GM23338 (cell line): ENCODE data around the gene RINL. TPM values are rescaled to one million over a fixed set of nuclear protein-coding genes. Genes with fewer than 3 reads are reported as not detected.

ENCODE experiments used
- ATAC-seq: fragments of 200-7000 bp; cut with Tn5 transposase; 3 replicates; pipeline ENCODE4 v1.9.1; 2020
- DNase-seq: peaks from one replicate; pipeline ENCODE4 v3.0.0-alpha.2; 2015; ENCODE audit warnings: low spot score
- H2AFZ ChIP-seq: fragments of 200-600 bp; sonication (generic); 2 replicates; pipeline ENCODE4 v1.8.0; 2016; ENCODE audit warnings: antibody characterized with exemption, mild to moderate bottlenecking, moderate library complexity
- H3F3A ChIP-seq: fragments of 200-600 bp; sonication (generic); replicated peaks from 2 replicates; pipeline ENCODE4 v1.8.0; 2017; ENCODE audit warnings: antibody characterized with exemption, mixed run types, low read depth
- H3K27ac ChIP-seq: fragments of 200-600 bp; sonication (generic); 2 replicates; pipeline ENCODE4 v1.6.1; 2016; ENCODE audit warnings: low read depth
- H3K27me3 ChIP-seq: fragments of 200-600 bp; sonication (generic); 2 replicates; pipeline ENCODE4 v1.8.0; 2016; ENCODE audit warnings: mild to moderate bottlenecking, mixed run types, moderate library complexity; ENCODE audit not compliant: insufficient read depth
- H3K36me3 ChIP-seq: fragments of 200-600 bp; sonication (generic); 2 replicates; pipeline ENCODE4 v1.8.0; 2016; ENCODE audit warnings: mild to moderate bottlenecking; ENCODE audit not compliant: insufficient read depth
- H3K4me1 ChIP-seq: fragments of 200-600 bp; sonication (generic); 2 replicates; pipeline ENCODE4 v1.8.0; 2016; ENCODE audit warnings: mild to moderate bottlenecking, moderate library complexity; ENCODE audit not compliant: insufficient read depth
- H3K4me2 ChIP-seq: fragments of 200-600 bp; sonication (generic); 2 replicates; pipeline ENCODE4 v1.7.1; 2017; ENCODE audit warnings: mixed run types
- H3K4me3 ChIP-seq: fragments of 200-600 bp; sonication (generic); 2 replicates; pipeline ENCODE4 v1.6.1; 2016; ENCODE audit warnings: mixed run types
- H3K79me2 ChIP-seq: fragments of 200-600 bp; sonication (generic); replicated peaks from 2 replicates; pipeline ENCODE4 v1.8.0; 2017; ENCODE audit warnings: mild to moderate bottlenecking; ENCODE audit not compliant: insufficient read depth
- H3K9me2 ChIP-seq: fragments of 200-600 bp; sonication (generic); 2 replicates; pipeline ENCODE4 v1.8.0; 2017; ENCODE audit not compliant: insufficient read depth
- H4K20me1 ChIP-seq: fragments of 200-600 bp; sonication (generic); replicated peaks from 2 replicates; pipeline ENCODE4 v1.8.0; 2017; ENCODE audit warnings: mild to moderate bottlenecking; ENCODE audit not compliant: insufficient read depth
- H3K27ac Mint-ChIP-seq: 2 replicates; pipeline ENCODE4 v1.8.0; 2020; ENCODE audit warnings: inconsistent platforms, mild to moderate bottlenecking, moderate library complexity, mixed read lengths
- H3K27me3 Mint-ChIP-seq: 3 replicates; pipeline ENCODE4 v1.8.0; 2022; ENCODE audit warnings: low read depth, mild to moderate bottlenecking, moderate library complexity, mixed read lengths, inconsistent platforms; ENCODE audit not compliant: insufficient read depth, poor library complexity
- H3K36me3 Mint-ChIP-seq: 3 replicates; pipeline ENCODE4 v1.8.0; 2021; ENCODE audit warnings: low read depth, mild to moderate bottlenecking, inconsistent platforms, moderate library complexity, mixed read lengths
- H3K4me1 Mint-ChIP-seq: 3 replicates; pipeline ENCODE4 v1.8.0; 2020; ENCODE audit warnings: mild to moderate bottlenecking, inconsistent platforms, mixed read lengths
- H3K4me3 Mint-ChIP-seq: 3 replicates; pipeline ENCODE4 v1.8.0; 2021; ENCODE audit warnings: moderate library complexity, mild to moderate bottlenecking, inconsistent platforms, mixed read lengths
- H3K9me3 Mint-ChIP-seq: 3 replicates; pipeline ENCODE4 v1.8.0; 2020; ENCODE audit warnings: moderate library complexity, mild to moderate bottlenecking, inconsistent platforms, mixed read lengths
- CTCF ChIP-seq, 2 experiments: fragments of 200-600 bp in 1 of 2; sonication (generic) in 1 of 2; conservative IDR thresholded peaks; 2 replicates each; pipeline versions ENCODE4 v1.5.1 to v1.6.1; 2016 to 2017; ENCODE audit warnings: antibody characterized with exemption in 2 of 2, low read depth in 2 of 2, mild to moderate bottlenecking in 2 of 2, moderate library complexity in 1 of 2
- ETS1 ChIP-seq: IDR thresholded peaks from 2 replicates; pipeline ENCODE4 v1.6.1; 2016; ENCODE audit warnings: antibody characterized with exemption
- EZH2 ChIP-seq: fragments of 200-600 bp; sonication (generic); IDR thresholded peaks from one replicate; pipeline ENCODE4 v1.8.0; 2017; ENCODE audit warnings: antibody characterized with exemption, mild to moderate bottlenecking, low read depth; ENCODE audit not compliant: unreplicated experiment
- JUNB ChIP-seq: IDR thresholded peaks from one replicate; pipeline ENCODE4 v1.6.1; 2016; ENCODE audit warnings: antibody characterized with exemption; ENCODE audit not compliant: unreplicated experiment
- NANOG ChIP-seq: IDR thresholded peaks from 2 replicates; pipeline ENCODE4 v1.6.1; 2016; ENCODE audit warnings: antibody characterized with exemption, borderline replicate concordance
- POLR2AphosphoS5 ChIP-seq: IDR thresholded peaks from 2 replicates; pipeline ENCODE4 v1.6.1; 2016; ENCODE audit warnings: antibody characterized with exemption, low read depth
- REST ChIP-seq: IDR thresholded peaks from one replicate; pipeline ENCODE4 v1.6.1; 2018; ENCODE audit warnings: antibody characterized with exemption; ENCODE audit not compliant: unreplicated experiment
- STAT1 ChIP-seq: IDR thresholded peaks from one replicate; pipeline ENCODE4 v1.6.1; 2016; ENCODE audit warnings: antibody characterized with exemption; ENCODE audit not compliant: unreplicated experiment
- ZNF114 ChIP-seq: fragments of 250-450 bp; sonication (Bioruptor Pico); IDR thresholded peaks from 2 replicates; pipeline ENCODE4 v1.5.0; 2020; ENCODE audit warnings: mild to moderate bottlenecking, moderate library complexity
- ZNF331 ChIP-seq: fragments of 250-450 bp; sonication (Bioruptor Pico); IDR thresholded peaks from 2 replicates; pipeline ENCODE4 v1.5.0; 2020; ENCODE audit warnings: low read depth, mild to moderate bottlenecking, moderate library complexity
- ZNF462 ChIP-seq: fragments of 250-450 bp; sonication (Bioruptor Pico); IDR thresholded peaks from 2 replicates; pipeline ENCODE4 v1.5.0; 2020; ENCODE audit warnings: mild to moderate bottlenecking, moderate library complexity
- polyA plus RNA-seq: library from polyadenylated mRNA; unstranded; fragments of >200 nt; fragmentation: Nextera tagmentation; extraction: Ambion mirVana; gene quantifications from 2 replicates; pipeline ENCODE4 v1.2.1, GENCODE V29; 2016
- total RNA-seq: library from RNA; depleted of rRNA; stranded (reverse); fragments of >200 nt; shearing (Covaris generic); gene quantifications from 2 replicates; pipeline ENCODE4 v1.2.3, GENCODE V29; 2014

Gene RINL
- total and polyA plus RNA-seq, 2 experiments from 2014 or later = 11.2 to 21.4 TPM

- no peak for TF ChIP-seq ETS1
These were observed 13.7 kb upstream of the RINL start (continued) for GRCh38 chr19:38891771-38892170.

- ATAC-seq = no peak
- Mint-ChIP-seq H3K4me1 (peaks cover 3% of the 10 kb centered on the region; the same call in 2 of the 3 replicates), H3K27ac (no peak overlapping the region), H3K36me3 (0 out of 3 replicates have a peak, but pooled peaks cover 3% of the 10 kb centered on the region), H3K9me3 (no peaks in the 10 kb centered on the region; the same call in 2 of the 3 replicates), H3K4me3 (no peak overlapping the region), H3K27me3 (no peaks in the 10 kb centered on the region)
- H2AFZ ChIP-seq = no peak overlapping the region
- no peaks in the 10 kb centered on the region for H4K20me1 ChIP-seq
- H3K27me3 ChIP-seq = no peaks in the 10 kb centered on the region
- no peak for DNase-seq
- H3F3A ChIP-seq = no peaks in the 10 kb centered on the region
- no peak overlapping the region for H3K4me3 ChIP-seq
- no peaks in the 10 kb centered on the region for H3K9me2 ChIP-seq
- H3K79me2 ChIP-seq = no peaks in the 10 kb centered on the region
- H3K4me1 ChIP-seq = no peaks in the 10 kb centered on the region
- no peaks in the 10 kb centered on the region for H3K36me3 ChIP-seq
- H3K4me2 ChIP-seq = no peak overlapping the region
- H3K27ac ChIP-seq = no peak overlapping the region
- no peak for TF ChIP-seq STAT1
- TF ChIP-seq CTCF (conservative IDR thresholded peaks at IDR 0.05; ENCODE audit: low read depth in 2 of 2) = no peak
- TF ChIP-seq POLR2AphosphoS5 = no peak
- no peak for TF ChIP-seq ZNF331 (CRISPR knock-in tag)
- no peak for TF ChIP-seq REST
- TF ChIP-seq ZNF114 (CRISPR knock-in tag) = no peak
- TF ChIP-seq ZNF462 (CRISPR knock-in tag) = no peak
- no peak for TF ChIP-seq NANOG
- TF ChIP-seq JUNB = no peak
- TF ChIP-seq EZH2 = no peak
These were observed 12.6 kb upstream of the RINL start for GRCh38 chr19:38890686-38891085.
